Measurements from ENCODE around the gene FOXN3.

The FOXN3 gene

DNA sequence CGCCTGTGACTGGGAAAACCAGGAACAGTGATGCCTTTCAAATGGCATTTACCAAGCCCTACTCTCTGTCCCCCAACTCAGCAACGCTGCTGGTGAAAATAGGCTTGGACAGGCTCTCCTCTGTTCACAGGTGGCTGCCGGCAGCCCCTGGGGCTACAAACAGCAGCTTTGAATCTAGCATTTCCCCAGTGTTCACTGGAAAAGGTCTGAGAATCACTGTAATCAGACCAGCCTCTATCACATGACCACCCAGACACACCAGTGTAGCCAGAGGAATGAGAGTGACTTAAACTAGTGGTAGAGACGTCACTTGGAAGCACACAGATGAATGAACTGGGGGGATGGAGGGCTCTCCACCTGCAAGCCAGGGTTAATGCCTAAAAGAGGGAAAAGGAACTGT is 151.8 kb downstream of the FOXN3 start:
- DNase-seq (ENCODE audit: low read depth), result no peak
- TF ChIP-seq, protein P1, sequence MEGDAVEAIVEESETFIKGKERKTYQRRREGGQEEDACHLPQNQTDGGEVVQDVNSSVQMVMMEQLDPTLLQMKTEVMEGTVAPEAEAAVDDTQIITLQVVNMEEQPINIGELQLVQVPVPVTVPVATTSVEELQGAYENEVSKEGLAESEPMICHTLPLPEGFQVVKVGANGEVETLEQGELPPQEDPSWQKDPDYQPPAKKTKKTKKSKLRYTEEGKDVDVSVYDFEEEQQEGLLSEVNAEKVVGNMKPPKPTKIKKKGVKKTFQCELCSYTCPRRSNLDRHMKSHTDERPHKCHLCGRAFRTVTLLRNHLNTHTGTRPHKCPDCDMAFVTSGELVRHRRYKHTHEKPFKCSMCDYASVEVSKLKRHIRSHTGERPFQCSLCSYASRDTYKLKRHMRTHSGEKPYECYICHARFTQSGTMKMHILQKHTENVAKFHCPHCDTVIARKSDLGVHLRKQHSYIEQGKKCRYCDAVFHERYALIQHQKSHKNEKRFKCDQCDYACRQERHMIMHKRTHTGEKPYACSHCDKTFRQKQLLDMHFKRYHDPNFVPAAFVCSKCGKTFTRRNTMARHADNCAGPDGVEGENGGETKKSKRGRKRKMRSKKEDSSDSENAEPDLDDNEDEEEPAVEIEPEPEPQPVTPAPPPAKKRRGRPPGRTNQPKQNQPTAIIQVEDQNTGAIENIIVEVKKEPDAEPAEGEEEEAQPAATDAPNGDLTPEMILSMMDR (conservative IDR thresholded peaks at IDR 0.05; ENCODE audit: low read depth, low read length), result no peak
- no peak overlapping the region for H3K4me3 ChIP-seq (ENCODE audit: low read length)

DNA sequence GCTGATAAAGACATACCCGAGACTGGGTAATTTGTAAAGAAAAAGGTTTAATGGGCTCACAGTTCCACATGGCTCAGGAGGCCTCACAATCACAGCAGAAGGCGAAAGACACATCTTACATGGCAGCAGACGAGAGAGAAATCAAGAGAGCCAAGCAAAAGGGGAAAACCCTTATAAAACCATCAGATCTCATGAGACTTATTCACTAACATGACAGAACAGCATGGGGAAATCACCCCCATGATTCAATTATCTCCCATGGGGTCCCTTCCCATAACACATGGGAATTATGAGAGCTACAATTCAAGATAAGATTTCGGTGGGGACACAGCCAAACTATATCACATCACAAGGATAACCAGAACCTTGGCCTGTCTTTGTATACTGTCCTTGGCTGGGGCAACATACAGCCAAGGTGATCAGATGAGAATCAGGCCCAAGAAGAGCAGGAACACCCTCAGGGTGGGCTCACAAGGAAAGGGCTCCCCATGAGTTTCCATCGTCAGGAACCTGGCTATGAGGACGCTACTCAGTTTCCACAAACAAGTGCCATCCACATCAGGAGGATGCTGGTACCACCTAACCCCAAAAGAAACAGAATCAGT is 152.7 kb downstream of the FOXN3 start:
- no peak for DNase-seq (ENCODE audit: low read depth)
- TF ChIP-seq, protein P1 (conservative IDR thresholded peaks at IDR 0.05; ENCODE audit: low read depth, low read length), result no peak
- no peak overlapping the region for H3K4me3 ChIP-seq (ENCODE audit: low read length)

DNA sequence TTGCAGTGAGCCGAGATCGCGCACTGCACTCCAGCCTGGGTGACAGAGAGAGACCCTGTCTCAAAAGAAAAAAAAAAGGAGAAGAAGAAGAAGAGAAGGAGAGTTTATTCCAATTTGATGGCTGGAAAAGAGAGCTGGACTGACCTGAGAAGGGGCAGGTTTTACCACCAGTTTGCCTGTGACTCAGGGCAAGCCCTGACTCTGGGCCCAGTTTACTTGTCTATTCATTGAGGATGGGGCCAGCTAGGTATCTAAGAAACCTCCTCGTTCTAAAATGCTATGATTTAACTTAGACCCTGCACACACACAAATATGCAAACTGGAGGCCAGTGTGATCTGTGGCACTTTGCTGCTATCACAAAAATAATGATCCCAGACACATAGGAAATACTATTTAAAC is 155.0 kb downstream of the FOXN3 start:
- no peak for DNase-seq (ENCODE audit: low read depth)
- TF ChIP-seq, protein P1 (conservative IDR thresholded peaks at IDR 0.05; ENCODE audit: low read depth, low read length), result no peak
- no peak overlapping the region for H3K4me3 ChIP-seq (ENCODE audit: low read length)

DNA sequence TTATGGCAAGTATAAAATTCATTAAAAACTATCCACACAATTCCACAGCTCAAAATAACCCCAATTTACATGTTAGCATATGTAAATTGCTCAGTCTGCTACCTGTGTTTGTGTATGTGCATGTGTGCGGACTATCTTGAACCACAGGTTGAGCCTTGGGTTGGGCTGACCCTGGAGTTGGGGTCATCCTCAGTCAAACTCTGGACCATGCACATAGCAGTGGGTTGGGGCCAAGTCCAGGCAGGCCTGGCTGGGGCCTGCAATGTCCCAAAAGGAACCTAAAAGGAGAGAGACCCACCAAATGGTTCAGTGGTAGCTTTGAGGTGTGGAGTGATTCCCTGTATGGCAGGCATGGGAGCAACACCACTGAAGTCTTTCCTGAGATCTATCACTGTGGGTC is 156.1 kb downstream of the FOXN3 start:
- TF ChIP-seq, protein P1 (conservative IDR thresholded peaks at IDR 0.05; ENCODE audit: low read depth, low read length), result no peak
- H3K4me3 ChIP-seq (ENCODE audit: low read length), result no peak overlapping the region
- no peak for DNase-seq (ENCODE audit: low read depth)

DNA sequence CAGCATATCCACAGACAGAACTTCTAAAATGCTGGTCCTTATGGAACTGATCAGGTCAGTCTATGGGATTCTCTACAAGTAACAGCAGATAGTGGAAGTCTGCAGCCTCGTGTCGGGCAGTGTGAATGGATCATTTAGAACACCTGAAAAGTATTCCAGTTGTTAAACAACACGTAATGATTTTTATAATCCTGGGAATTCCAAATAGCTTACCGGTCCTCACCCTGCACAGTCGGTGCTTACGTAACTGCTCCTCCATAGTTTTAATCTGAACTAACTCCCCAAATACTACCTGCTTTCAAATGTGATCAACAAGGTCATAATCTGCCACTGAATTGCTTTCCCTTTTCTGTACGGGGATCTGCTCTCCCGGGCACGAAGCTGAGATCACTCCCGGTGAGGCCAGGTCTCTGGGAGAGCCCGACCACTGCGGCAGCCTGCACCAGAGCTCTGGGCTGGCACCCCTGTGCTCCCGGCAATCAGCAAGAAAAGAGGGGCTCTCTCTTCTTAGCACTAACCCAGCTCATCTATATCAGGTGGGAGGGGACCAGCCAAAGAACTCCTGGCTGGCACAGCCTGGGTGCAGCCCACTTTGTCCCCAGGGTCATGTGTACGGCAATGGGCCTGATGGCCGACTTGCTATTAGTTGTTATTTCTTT is 157.0 kb downstream of the FOXN3 start:
- TF ChIP-seq, protein P1 (conservative IDR thresholded peaks at IDR 0.05; ENCODE audit: low read depth, low read length), result no peak
- DNase-seq (ENCODE audit: low read depth), result no peak

DNA sequence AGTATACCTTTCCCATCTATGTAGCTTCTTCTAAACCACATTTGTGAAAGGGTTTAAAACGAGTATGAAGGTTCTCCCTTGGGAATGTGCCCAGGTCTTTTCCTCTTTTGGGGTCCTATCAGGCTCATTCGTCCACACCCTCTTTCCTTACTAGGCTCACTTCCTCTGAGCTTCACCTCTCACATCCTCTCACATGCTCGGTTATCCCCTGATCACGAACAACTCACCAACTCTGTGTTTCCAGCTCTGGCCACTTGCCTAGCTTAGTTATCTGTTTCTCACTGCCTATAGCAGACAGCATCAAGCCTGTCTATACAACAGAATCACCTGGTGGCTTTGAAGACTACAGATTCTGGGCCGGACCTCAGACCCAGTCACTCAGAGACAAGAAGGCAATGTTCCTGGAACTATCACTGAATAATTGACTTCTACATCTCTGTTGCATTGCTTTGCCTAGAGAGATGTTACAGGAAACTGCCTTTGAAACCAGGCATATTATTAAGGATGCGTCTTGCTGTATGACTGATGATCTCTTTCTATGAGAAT is 158.2 kb downstream of the FOXN3 start:
- no peak for DNase-seq (ENCODE audit: low read depth)
- TF ChIP-seq, protein P1 (conservative IDR thresholded peaks at IDR 0.05; ENCODE audit: low read depth, low read length), result no peak
- no peak overlapping the region for H3K4me3 ChIP-seq (ENCODE audit: low read length)

More for the DNA sequence above, 157.0 kb downstream of the FOXN3 start:
- no peak overlapping the region for H3K4me3 ChIP-seq (ENCODE audit: low read length)

DNA sequence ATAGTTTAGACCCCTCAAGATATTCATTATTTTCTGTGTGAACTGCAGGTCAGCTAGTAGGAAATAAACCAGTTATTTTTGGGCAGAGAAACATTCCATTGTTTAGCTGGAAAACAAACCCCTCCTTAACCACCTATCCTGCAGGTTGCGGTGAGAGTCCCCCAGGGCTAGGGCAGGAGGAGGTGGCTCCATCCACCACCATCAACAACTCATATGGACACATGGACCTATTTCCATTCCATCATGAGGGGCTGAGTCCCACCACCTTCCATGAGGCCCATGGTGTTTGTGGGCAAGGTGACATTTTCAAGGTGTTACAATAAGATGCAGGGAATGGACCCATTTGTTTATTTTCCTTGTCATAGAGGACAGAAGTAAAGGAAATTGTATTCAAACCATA is 160.1 kb downstream of the FOXN3 start:
- no peak overlapping the region for H3K4me3 ChIP-seq (ENCODE audit: low read length)
- TF ChIP-seq, protein P1 (conservative IDR thresholded peaks at IDR 0.05; ENCODE audit: low read depth, low read length), result no peak

More for the DNA sequence above, 160.1 kb downstream of the FOXN3 start:
- no peak for DNase-seq (ENCODE audit: low read depth)

Data from retinal pigment epithelial cell (primary cell).